Ammon's horn (tissue), 1 donor: ENCODE data around the gene RABL3.
"Not testable (repeated sequence)": the region's sequence is repeated elsewhere in the genome, so short reads cannot be mapped to it uniquely, and the experiment has no call there.

ENCODE experiments used
- DNase-seq: peaks from one replicate; pipeline ENCODE4 v3.0.0-alpha.2; 2016; ENCODE audit warnings: low spot score

The RABL3 gene

GRCh38 chr3:120742198-120742848, at the start of gene RABL3, which contains the start of gene GTF2E1:
Gene RABL3 (minus strand): TSS chr3:120742516. CDS start chr3:120742507, 9 bp downstream.
Gene GTF2E1 (plus strand): TSS chr3:120742744. CDS start chr3:120750553, 7,809 bp downstream.
- DNase-seq, result peak; percentile 100

GRCh38 chr3:120791913-120792312, 49.6 kb upstream of the RABL3 start:
- DNase-seq, result no peak

- DNase-seq, result no peak
Measured at GRCh38 chr3:120791010-120791409, 48.7 kb upstream of the RABL3 start.

- DNase-seq, result not testable (repeated sequence)
Measured at GRCh38 chr3:120785832-120786231, 43.5 kb upstream of the RABL3 start.

- DNase-seq, result no peak
Measured at GRCh38 chr3:120780977-120781376, 38.7 kb upstream of the RABL3 start.

- DNase-seq, result no peak
Measured at GRCh38 chr3:120778776-120779175, 36.5 kb upstream of the RABL3 start.

GRCh38 chr3:120775411-120775810, 33.1 kb upstream of the RABL3 start:
- DNase-seq, result no peak

- DNase-seq, result no peak
Measured at GRCh38 chr3:120773932-120774331, 31.6 kb upstream of the RABL3 start.

GRCh38 chr3:120772081-120772480, 29.8 kb upstream of the RABL3 start:
- no peak for DNase-seq

- no peak for DNase-seq
Measured at GRCh38 chr3:120770891-120771290, 28.6 kb upstream of the RABL3 start.

GRCh38 chr3:120769436-120769835, 27.1 kb upstream of the RABL3 start:
- DNase-seq, result no peak

GRCh38 chr3:120767106-120767505, 24.8 kb upstream of the RABL3 start:
- DNase-seq, result no peak

GRCh38 chr3:120766576-120766975, 24.3 kb upstream of the RABL3 start:
- DNase-seq, result no peak

- no peak for DNase-seq
Measured at GRCh38 chr3:120765830-120766493, 23.6 kb upstream of the RABL3 start.

GRCh38 chr3:120764206-120764605, 21.9 kb upstream of the RABL3 start:
- DNase-seq, result no peak

- DNase-seq, result no peak
Measured at GRCh38 chr3:120763601-120764000, 21.3 kb upstream of the RABL3 start.

GRCh38 chr3:120762615-120763014, 20.3 kb upstream of the RABL3 start:
- no peak for DNase-seq

- DNase-seq, result not testable (repeated sequence)
Measured at GRCh38 chr3:120758551-120758950, 16.2 kb upstream of the RABL3 start.

GRCh38 chr3:120756061-120756460, 13.7 kb upstream of the RABL3 start:
- no peak for DNase-seq

GRCh38 chr3:120753810-120754209, 11.5 kb upstream of the RABL3 start:
- DNase-seq, result no peak

- no peak for DNase-seq
Measured at GRCh38 chr3:120752865-120753264, 10.5 kb upstream of the RABL3 start.

- no peak for DNase-seq
Measured at GRCh38 chr3:120752230-120752629, 9.9 kb upstream of the RABL3 start.

- DNase-seq, result no peak
Measured at GRCh38 chr3:120749843-120750242, 7.5 kb upstream of the RABL3 start.

GRCh38 chr3:120745466-120745865, 3.1 kb upstream of the RABL3 start:
- no peak for DNase-seq
